Measurements from ENCODE around the gene ASTL. TPM values are rescaled to one million over a fixed set of nuclear protein-coding genes. Genes with fewer than 3 reads are reported as not detected.

The ASTL gene
- total RNA-seq, 3 donors from 2014 or later (not counting 1 experiment from before 2014, with no cell fraction given): 5.5 to 11.3 (median 8.8) TPM

DNA sequence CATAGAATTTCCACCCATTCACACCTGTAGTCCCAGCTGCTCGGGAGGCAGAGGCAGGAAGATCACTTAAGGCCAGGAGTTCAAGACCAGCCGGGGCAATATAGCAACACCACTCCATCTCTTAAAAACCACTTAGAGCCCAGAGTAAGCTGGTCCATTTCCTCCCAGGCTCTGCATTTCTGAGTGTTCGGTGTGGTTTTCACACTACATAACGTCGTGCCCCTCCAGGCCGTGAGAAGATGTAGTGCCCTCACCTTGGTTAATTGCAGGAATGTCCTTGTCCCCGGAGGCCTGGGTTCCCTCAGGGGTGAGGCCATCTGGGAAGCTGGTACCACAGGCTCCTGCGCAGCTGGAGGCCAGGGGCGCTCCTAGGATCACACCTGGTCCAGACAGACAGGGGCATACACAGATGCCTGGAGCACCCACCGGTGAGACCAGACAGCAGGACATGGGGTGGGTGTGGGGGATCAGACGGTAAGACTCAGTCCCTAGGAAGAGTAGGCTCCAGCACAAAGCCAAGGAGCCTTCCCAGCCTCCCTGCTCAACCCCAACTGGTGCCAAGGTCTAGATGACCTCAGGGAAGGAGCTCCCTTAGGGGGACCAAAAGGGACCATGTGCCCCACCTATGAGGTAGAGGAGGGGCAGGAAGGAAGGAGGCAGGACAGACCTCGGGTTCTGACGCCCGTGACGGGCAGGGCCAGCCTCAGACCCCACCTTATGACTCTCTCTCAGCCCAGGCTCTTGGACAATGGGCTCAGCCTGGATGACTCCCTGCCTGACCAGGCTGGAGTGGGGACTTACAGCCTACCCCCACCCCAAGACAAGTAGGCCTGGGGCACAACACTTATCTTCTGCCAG lies 752 bp downstream of the ASTL start:
- Histone ChIP-seq H3K9me3 (ENCODE audit: control insufficient read depth, insufficient read depth, low read length) (no peaks in the 10 kb centered on the region), H3K4me1 (ENCODE audit: control insufficient read depth, insufficient read depth, low read length) (peaks cover 39% of the 10 kb centered on the region)

GRCh38 chr2:96136129-96136720 lies 2.1 kb downstream of the ASTL start:
- intact Hi-C loops (cut with micrococcal nuclease): no loop called here
- 90% methylated on average over 8 of the region's 8 CpGs for WGBS (ENCODE audit: insufficient coverage)
- TF ChIP-seq, protein P1, sequence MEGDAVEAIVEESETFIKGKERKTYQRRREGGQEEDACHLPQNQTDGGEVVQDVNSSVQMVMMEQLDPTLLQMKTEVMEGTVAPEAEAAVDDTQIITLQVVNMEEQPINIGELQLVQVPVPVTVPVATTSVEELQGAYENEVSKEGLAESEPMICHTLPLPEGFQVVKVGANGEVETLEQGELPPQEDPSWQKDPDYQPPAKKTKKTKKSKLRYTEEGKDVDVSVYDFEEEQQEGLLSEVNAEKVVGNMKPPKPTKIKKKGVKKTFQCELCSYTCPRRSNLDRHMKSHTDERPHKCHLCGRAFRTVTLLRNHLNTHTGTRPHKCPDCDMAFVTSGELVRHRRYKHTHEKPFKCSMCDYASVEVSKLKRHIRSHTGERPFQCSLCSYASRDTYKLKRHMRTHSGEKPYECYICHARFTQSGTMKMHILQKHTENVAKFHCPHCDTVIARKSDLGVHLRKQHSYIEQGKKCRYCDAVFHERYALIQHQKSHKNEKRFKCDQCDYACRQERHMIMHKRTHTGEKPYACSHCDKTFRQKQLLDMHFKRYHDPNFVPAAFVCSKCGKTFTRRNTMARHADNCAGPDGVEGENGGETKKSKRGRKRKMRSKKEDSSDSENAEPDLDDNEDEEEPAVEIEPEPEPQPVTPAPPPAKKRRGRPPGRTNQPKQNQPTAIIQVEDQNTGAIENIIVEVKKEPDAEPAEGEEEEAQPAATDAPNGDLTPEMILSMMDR (IDR thresholded peaks at IDR 0.05): no peak

More for the DNA sequence above, 752 bp downstream of the ASTL start:
- ATAC-seq (peak in 2 of 3 donors; percentile 3 to 25), DNase-seq (peak in 1 of 2 donors; percentile 49)
- Mint-ChIP-seq H3K36me3 (no peaks in the 10 kb centered on the region), H3K4me1 (peaks cover 7 to 37% of the 10 kb centered on the region in 2 donors), H3K27me3 (ENCODE audit: low read depth in 2 of 2) (no peaks in the 10 kb centered on the region), H3K4me3 (peak overlapping the region; percentile 49), H3K27ac (peak overlapping the region; percentile 61 to 82), H3K9me3 (no peaks in the 10 kb centered on the region)
- Histone ChIP-seq H3K4me3 (ENCODE audit: low read length) (no peak overlapping the region), H3K36me3 (ENCODE audit: control insufficient read depth, insufficient read depth, low read length) (peaks cover 8% of the 10 kb centered on the region), H3K27me3 (ENCODE audit: control insufficient read depth, insufficient read depth, low read length) (no peaks in the 10 kb centered on the region), H3K27ac (ENCODE audit: low read length) (no peak overlapping the region)
- intact Hi-C loops (cut with micrococcal nuclease): loop anchor here (1.0 kb wide), 1 partner anchor 37 kb away; no protein-coding TSS in a partner anchor
- 49% methylated on average over 15 of the region's 15 CpGs for WGBS (ENCODE audit: insufficient coverage)
- TF ChIP-seq, protein P1 (IDR thresholded peaks at IDR 0.05): no peak

DNA sequence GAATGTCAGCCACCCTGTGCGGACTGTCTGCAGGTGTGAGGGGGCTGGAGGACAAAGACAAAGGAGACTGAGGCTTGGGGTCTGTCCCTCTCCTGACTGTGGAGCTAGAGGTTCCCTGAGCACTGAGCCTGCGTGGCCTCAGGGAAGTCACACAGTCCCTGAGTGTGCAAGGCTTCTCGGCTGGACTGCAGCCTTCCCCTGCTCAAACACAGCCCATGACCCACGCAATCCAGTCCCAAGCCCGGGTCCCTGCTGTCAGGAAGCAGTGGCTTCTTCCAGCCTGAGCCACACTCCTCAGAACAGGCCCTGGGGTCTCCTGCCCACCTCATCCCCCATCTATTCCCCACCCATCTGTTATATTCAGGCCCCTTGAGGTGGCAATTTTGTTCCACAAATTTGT lies 2.7 kb downstream of the ASTL start:
- H3K9me3 ChIP-seq (ENCODE audit: control insufficient read depth, insufficient read depth, low read length): no peaks in the 10 kb centered on the region
- intact Hi-C loops (cut with micrococcal nuclease): no loop called here
- Mint-ChIP-seq H3K4me1 (peaks cover 0 to 36% of the 10 kb centered on the region in 2 donors), H3K4me3 (peak overlapping the region; percentile 31), H3K27me3 (ENCODE audit: low read depth in 2 of 2) (no peaks in the 10 kb centered on the region), H3K36me3 (no peaks in the 10 kb centered on the region), H3K9me3 (no peaks in the 10 kb centered on the region), H3K27ac (peak overlapping the region; percentile 36 to 79)
- DNase-seq (no peak), ATAC-seq (no peak)
- TF ChIP-seq, protein P1 (IDR thresholded peaks at IDR 0.05): no peak
- no peak overlapping the region for H3K27ac ChIP-seq (ENCODE audit: low read length)
- no peak overlapping the region for H3K4me3 ChIP-seq (ENCODE audit: low read length)
- peaks cover 30% of the 10 kb centered on the region for H3K4me1 ChIP-seq (ENCODE audit: control insufficient read depth, insufficient read depth, low read length)
- 93% methylated on average over 5 of the region's 5 CpGs for WGBS (ENCODE audit: insufficient coverage)
- no peaks in the 10 kb centered on the region for H3K36me3 ChIP-seq (ENCODE audit: control insufficient read depth, insufficient read depth, low read length)
- no peaks in the 10 kb centered on the region for H3K27me3 ChIP-seq (ENCODE audit: control insufficient read depth, insufficient read depth, low read length)

More at GRCh38 chr2:96136129-96136720, 2.1 kb downstream of the ASTL start:
- no peaks in the 10 kb centered on the region for H3K9me3 ChIP-seq (ENCODE audit: control insufficient read depth, insufficient read depth, low read length)
- Mint-ChIP-seq H3K27me3 (ENCODE audit: low read depth in 2 of 2) (no peaks in the 10 kb centered on the region), H3K9me3 (no peaks in the 10 kb centered on the region), H3K4me1 (peaks cover 0 to 35% of the 10 kb centered on the region in 2 donors), H3K36me3 (no peaks in the 10 kb centered on the region), H3K4me3 (no peak overlapping the region), H3K27ac (peak overlapping the region; percentile 36 to 79)
- no peak overlapping the region for H3K27ac ChIP-seq (ENCODE audit: low read length)
- peak in 1 of 3 donors; percentile 1 for ATAC-seq
- peaks cover 31% of the 10 kb centered on the region for H3K4me1 ChIP-seq (ENCODE audit: control insufficient read depth, insufficient read depth, low read length)
- DNase-seq: no peak
- H3K36me3 ChIP-seq (ENCODE audit: control insufficient read depth, insufficient read depth, low read length): no peaks in the 10 kb centered on the region
- H3K4me3 ChIP-seq (ENCODE audit: low read length): no peak overlapping the region
- no peaks in the 10 kb centered on the region for H3K27me3 ChIP-seq (ENCODE audit: control insufficient read depth, insufficient read depth, low read length)

Data from natural killer cell (primary cell).